Muscle of back (tissue), 11 donors: ENCODE results near the gene TUBGCP2. TPM values are rescaled to one million over a fixed set of nuclear protein-coding genes. Genes with fewer than 3 reads are reported as not detected.
"Not testable (repeated sequence)": the region's sequence is repeated elsewhere in the genome, so short reads cannot be mapped to it uniquely, and the experiment has no call there.

ENCODE experiments used
- DNase-seq, 3 donors: peaks; one replicate each; pipeline versions ENCODE4 v3.0.0 to v3.0.0-alpha.2; 2013
- polyA plus RNA-seq, 10 donors: library from polyadenylated mRNA; unstranded; fragments of 120-200 nt; gene quantifications; one replicate each; pipeline ENCODE4 v1.2.1, GENCODE V29; 2013; ENCODE audit not compliant: insufficient read length in 10 of 10

TUBGCP2 gene
- polyA plus RNA-seq, 10 donors: 33.9 to 43.6 (median 40.1) TPM

DNA sequence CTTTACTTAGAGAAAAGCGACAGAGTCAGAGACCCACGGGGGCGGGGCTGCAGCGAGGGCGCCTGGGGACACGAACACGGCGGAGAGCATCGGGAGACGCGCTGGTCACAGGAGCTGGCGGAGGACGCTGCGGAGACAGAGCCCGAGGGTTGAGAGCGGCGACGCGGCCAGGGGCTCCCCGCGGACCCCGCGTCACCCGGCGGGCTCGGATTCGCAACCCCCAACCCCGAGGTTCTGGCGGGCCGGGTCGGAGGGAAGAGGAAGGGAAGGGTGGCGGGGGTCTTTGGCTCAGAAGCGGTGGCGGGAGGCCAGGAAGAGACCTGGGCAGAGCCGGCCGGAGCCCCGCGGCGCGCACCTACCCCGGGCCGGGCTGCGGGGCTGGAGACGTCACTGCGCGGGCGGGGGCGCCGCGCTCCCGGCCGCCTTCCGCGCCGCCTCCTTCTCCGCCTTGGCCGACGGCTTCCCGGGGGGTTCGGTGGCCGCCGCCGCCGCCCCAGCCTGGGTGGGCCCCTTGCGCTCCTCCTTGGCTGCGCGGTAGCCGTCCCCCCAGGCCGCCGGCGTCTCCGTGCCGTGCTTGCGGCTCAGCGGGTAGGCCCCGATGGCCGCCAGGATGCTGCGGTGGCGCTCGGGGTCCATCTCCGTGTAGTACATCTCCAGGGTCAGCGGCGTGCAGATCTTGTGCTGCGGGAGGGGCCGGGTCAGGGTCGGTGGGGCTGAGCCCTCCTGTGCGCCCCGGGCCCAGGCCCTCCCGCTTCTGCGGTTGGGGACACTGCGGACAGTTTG is 17.0 kb upstream of the TUBGCP2 start:
- DNase-seq: peak in 1 of 3 donors; percentile 36

DNA sequence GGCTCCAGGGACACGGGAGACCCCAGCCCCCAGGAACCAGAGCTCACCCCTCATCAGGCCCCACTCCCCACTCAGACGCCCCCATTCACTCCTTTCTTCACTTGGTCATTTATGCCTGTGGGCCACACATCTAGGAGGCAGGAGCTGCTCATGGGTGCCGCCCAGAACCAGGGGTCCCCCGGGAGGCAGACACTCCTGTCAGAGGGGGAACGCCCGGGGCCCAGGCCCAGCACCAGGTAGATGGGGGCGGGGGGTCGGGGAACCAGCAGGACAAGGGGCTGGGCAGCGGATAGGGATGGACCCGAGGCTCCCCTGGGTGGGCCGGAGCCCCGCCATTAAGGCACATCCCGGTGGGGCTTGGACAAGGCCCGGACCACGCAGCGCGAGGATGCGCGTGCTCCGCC is 16.2 kb upstream of the TUBGCP2 start:
- no peak for DNase-seq

DNA sequence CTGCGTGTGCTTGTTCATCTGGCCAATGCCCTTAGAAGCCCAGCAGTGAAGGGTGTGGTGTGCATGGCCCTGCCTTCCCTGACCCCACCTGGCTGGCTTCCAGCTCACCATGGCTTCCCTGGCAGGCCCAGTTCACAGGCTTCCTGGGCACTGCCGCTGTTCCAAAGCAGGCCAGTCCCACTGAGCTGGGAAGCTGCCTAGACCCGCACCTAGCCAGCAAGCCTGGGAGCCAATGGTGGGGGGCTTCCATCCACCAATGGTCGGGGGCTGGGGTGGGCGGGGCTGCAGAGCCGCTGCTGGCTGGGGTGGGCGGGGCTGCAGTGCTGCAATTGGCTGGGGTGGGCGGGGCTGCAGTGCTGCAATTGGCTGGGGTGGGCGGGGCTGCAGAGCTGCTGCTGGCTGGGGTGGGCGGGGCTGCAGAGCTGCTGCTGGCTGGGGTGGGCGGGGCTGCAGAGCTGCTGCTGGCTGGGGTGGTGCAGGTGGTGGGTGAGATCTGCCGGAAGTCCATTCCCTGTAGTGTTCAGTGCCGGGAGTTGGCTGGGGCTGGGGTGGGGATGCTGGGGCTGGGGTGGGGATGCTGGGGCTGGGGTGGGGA is 15.6 kb upstream of the TUBGCP2 start:
- no peak for DNase-seq

DNA sequence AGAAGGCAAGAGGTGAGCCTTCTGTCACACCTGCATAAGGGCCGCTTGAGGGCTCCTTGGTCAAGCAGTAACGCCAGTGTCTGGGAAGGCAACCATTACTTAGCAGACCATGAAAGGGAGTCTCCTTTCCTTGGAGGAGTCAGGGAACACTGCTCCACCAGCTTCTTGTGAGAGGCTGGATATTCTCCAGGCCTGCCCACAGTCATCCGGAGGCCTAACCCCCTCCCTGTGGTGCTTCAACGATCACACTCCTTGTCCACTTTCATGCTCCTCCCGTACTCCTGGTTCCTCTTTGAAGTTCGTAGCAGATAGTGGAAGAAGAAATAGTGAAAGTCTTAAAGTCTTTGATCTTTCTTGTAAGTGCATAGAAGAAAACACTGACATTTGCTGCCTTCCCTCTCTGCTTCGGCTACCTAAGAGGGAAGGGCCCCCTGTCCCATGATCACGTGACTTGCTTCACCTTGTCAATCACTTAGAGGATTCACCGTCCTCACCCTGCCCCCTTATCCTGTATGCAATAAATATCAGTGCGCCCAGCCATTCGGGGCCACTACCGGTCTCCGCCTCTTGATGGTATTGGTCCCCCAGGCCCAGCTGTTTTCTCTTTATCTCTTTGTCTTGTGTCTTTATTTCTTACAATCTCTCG is 13.5 kb upstream of the TUBGCP2 start:
- not testable (repeated sequence) for DNase-seq

DNA sequence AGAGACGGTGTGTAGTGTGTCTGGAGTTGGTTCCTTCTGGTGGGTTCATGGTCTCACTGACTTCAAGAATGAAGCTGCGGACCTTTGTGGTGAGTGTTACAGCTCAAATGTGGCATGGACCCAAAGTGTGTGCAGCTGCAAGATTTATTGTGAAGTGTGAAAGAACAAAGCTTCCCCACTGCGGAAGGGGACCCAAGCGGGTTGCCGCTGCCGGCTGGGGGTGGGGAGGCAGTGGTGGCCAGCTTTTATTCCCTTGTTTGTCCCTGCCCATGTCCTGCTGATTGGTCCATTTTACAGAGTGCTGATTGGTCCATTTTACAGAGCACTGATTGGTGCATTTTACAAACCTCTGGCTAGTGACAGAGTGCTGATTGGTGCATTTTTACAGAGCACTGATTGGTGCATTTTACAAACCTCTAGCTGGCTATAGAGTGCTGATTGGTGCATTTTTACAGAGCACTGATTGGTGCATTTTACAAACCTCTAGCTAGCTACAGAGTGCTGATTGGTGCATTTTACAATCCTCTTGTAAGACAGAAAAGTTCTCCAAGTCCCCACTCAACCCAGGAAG is 12.3 kb upstream of the TUBGCP2 start:
- DNase-seq: not testable (repeated sequence)

DNA sequence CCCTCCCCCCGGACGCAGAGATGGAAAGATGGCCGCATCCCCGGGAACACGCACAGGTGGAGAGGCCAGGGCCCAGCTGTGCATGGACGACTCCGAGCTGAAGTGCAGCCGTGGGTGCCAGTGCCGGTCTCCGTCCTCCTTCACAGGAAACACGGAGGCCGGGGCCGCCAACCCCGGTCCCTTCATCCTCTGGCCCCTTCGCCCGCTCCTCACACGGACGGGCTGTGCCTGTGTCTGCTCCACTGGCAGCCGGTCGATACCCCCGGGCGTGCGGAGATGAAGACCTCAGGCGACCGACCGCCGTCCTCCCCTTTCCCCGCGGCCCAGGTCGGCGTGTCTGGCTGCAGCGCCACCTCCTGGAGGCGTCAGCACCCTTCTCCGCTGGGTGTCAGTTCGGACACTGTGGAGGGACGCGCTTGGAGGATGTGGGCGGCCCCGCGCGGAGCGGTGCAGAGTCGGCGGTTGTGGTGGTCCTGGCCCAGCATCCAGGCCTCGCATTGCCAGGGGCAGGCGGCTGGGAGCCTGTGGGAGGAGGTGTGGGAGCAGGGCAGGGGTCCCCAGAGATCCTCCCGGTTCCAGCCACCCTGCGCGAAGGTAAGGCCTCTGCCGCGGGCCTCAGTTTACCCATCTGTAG is 9.9 kb upstream of the TUBGCP2 start:
- peak in 1 of 3 donors; percentile 72 for DNase-seq

DNA sequence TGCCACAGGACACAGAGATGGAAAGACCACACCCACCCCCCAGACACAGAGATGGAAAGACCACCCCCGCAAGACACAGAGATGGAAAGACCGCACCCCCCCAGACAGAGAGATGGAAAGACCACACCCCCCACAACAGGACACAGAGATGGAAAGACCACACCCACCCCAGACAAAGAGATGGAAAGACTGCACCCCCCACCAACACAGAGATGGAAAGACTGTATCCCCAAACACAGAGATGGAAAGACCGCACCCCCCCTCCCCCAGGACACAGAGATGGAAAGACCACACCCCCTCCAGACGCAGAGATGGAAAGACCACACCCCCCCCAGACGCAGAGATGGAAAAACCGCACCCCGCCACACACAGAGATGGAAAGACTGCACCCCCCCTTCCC is 8.1 kb upstream of the TUBGCP2 start:
- DNase-seq: no peak

DNA sequence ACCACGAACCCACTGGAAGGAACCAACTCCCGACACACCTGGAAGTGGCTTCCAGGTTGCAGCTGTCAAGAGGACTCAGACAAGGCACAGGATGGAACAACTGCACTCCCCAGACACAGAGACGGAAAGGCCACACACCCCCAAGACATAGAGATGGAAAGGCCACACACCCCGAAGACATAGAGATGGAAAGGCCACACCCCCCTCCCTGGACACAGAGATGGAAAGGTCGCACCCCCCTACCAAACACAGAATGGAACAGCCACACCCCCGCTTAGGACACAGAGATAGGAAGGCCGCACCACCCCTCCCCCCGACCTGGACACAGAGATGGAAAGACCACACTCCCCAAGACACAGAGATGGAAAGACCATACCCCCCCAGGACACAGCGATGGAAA is 7.6 kb upstream of the TUBGCP2 start:
- DNase-seq: no peak

DNA sequence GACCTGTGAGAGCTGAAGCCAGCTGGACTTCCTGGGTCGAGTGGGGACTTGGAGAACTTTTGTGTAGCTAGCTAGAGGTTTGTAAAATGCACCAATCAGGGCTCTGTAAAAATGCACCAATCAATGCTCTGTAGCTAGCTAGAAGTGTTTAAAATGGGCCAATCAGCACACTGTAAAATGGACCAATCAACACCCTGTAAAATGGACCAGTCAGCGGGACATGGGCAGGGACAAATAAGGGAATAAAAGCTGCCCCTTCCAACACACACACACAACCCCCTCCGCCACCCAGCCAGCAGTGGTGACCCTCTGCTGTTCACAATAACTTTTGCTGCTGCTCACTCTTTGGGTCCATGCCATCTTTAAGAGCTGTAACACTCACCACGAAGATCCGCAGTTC is 7.2 kb upstream of the TUBGCP2 start:
- DNase-seq: no peak

DNA sequence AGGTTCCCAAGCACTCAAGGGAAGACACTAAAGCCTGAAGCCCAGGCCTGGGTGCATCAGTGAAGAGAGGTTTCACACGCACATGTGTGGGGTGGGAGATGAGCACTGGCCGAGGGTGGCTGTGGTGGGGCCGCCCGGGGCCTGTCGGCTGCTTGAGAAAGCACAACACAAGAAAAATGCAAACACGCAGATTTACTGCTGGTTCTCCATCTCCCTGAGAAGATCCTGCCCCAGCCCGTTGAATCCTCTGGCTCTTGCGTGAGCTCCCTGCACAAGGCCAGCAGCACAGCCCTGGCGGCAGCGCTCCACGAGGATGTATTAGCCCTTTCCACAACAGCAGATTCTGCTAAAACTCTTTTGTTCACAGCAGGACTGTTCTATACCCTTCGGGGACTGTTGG is 6.2 kb upstream of the TUBGCP2 start:
- no peak for DNase-seq

DNA sequence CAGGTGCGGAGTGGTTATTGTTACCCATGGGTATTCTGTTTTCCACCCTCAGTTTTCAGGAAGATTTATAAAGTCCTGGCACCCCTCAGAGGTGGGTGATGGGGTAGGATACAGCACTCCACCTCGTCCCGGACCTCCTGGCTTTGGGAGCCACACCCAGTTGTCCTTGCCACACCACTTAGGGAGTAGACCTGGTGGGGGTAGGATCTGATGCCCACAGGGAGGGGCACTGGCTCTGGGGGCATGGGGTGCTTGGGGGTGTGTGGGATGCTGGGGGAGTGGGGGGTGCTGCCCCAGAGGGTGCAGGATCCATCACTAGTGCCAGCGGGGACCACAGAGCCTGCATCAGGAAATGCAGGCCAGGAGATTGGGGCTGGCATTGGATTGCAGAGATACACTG is 4.5 kb upstream of the TUBGCP2 start:
- no peak for DNase-seq

DNA sequence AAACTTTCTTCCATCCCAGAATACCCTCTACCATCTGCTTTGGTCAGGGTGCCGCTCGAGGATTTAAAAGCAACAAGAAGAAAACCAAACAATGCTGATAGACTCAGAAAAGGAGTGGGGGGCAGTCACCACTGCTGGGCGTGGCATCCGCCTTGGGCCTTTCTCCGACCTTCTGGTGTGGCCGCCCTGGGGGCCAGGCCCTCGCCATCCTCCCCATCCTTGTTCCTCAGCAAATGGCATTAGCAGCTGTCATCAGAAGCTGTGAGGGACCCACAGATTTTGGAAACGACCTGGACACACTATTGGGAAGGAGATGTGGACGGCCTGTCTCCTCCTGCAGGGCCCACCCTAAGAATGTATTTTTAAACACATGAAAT is 4.1 kb upstream of the TUBGCP2 start:
- DNase-seq: no peak

DNA sequence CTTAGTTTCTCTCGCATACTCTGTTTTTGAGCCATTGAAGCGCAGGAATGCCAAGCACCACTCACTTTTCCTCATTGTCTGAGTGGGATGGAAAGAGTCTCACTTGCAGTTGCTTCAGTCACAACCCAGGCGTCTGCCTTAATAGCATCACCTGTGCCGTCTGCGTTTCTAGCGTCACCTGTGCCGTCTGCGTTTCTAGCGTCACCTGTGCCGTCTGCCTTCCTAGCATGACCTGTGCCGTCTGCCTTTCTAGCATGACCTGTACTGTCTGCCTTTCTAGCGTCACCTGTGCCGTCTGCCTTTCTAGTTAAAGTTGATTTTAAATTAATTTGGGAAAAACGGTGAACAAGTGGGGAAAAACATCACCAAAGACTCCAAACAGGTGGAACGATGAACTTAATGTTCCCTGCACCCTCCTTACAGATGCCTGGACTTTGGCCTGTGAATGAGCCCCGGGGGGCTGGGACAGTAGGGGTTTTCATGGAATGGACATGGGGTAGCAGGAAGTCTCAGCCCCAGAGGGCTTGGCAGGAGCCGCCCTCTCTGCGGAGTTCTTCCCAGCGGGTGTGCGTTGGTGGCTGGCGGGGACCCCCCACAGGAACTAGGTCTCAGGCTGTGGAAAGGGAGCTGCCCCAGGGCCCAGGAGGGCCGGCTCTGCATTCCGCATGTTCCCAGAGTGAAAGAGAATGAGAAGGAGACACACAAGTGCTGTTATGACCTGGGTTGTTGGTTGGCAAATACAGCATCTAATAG is 3.5 kb upstream of the TUBGCP2 start:
- no peak for DNase-seq

DNA sequence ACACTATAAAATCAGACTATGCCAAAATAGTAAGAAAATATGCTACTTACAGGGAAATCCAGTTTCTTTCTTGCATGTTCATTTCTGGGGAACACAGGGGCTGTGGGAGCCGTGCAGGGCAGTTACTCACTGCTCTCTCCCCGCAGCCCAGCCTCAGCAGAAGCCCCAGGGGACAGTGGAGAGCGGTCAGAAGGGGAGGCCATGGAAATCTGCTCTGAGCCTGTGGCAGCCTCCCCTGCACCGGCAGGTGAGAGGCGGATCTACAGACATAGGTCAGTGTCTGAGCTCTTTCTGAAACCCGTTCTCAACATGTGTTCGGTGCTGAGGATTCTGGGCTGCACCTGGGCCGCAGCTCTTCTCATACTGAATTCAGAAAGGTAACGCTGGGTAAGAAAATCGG is 2.9 kb upstream of the TUBGCP2 start:
- DNase-seq: no peak

DNA sequence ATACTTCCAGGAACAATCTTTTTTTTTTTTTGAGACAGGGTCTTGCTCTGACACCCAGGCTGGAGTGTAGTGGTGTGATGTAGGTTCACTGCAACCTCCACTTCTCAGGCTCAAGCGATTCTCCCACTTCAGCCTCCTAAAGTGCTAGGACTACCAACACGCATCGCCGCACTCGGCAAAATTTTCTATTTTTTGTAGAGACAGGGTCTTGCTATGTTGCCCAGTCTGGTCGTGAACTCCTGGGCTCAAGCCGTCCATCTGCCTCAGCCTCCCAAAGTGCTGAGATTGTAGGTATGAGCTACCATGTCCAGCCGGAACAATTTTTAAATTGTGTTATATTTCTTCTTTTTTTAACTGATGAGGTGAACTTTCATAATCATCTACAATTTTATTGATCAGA is 2.1 kb upstream of the TUBGCP2 start:
- DNase-seq: no peak

DNA sequence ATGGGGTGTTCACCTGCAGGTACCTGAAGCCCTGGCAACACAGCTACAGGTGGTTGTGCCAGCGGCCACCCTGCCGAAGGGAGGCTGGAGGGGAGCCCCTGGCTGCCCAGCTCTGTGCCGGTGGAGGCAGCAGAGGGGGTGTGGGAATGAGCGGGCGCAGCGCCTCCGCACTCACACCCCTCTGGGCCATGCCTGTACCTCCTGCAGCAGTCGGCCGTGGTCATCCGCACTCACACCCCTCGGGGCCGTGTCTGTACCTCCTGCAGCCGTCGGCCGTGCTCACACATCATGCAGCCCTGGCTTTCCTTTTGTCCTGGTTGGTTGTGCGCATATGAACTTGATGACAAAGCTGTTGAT is 1.7 kb upstream of the TUBGCP2 start:
- DNase-seq: no peak

DNA sequence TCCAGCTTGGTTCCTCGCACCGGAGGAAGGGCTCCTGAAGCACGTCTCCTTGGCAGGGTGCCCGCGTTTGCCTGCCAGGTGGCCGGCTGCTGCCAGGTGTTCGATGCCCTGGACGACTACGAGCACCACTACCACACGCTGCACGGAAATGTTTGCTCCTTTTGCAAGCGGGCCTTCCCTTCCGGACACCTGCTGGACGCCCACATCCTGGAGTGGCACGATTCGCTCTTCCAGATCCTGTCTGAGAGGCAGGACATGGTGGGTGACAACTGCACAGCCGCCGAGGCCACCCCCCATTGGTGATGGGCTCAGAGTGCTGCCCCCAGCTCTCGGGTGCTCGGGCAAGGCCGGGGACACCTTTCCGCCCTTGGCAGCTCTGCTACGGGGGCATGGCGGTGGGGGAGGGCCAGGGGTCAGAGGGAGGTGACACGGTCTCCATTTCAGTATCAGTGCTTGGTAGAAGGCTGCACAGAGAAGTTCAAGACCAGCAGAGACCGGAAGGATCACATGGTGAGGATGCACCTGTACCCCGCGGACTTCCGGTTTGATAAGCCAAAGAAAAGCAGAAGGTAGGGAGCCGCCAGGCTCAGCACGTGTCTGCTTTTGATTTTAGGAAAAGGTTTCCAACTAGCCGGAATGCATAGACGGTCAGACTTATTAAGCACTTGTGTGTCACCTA is 1.2 kb upstream of the TUBGCP2 start:
- DNase-seq: no peak

DNA sequence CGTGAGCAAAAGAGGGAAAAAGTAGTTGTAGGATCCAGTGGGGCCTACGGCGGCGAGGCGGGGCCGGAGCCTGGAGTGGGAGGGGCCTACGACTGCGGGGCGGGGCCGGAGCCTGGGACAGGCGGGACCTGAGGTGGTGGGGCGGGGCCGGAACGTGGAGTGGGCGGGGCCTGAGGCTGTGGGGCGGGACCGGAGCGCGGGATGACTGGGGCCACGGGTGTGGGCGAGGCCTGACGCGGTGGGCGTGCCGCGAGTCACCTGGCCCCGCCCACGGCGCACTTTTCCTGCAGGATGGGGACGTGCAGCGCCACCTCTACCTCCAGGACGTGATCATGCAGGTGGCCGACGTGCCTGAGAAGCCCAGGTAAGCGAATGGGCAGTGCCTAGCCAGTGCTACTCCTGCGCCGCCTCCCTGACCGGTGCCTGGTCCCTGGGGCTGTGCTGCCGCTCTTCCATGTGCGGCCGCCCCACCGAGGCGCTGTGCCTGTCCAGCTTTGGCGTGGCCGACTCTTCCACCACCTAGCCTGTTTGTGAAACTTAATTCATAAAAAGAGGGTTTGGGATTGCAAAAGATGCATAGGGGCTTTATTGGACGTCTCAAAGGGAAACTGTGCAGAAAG is 538 bp upstream of the TUBGCP2 start:
- DNase-seq: peak; percentile 84 to 96 (median 88)

DNA sequence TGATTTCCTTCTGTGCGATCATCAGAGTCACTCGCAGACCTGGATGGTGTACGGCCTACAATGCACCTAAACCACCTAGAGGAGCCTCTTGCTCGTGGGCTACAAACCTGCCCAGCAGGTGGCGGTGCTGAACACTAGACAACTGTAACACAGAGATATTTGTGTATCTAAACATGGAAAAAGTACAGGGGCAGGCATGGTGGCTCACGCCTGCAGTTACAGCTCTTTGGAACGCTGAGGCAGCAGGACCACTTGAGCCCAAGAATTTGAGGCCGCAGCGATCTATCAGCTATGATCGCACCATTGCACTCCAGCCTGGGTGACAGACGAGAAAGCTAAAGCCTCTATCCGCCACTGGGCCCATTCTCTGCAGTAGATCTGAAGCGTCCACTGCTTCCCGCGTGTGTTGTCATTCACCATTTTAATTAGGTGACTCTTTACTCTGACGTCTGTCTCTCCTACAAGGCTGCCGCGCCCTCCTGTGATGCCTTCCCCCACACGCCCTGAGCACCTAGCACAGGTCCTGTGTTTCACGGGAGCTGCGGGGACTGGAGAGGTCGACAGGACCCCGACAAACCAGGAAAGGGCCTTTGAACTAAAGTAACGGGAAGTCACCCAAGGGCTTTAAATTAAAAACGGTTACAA is 774 bp downstream of the TUBGCP2 start:
- DNase-seq: peak in 2 of 3 donors; percentile 51 to 76

DNA sequence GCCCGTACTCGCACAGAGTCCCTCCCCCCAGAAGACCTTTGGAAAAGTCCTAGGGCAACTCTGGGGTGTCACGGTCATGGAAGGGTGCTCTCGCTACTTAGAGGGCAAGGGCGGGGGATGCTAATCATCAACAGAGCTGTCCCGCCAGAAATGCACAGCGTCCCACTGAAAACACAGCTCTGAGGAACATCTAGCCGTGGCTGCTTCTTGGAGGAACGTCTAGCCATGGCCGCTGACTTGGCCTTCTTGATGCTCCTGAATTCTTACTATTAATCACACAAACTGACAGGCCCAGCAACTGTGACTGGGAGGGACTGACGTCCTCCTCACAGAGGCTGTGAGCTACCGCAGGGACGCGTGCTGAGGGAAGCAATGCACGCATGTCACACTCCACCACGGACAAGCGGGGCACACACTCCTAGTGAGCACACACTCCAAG is 1.7 kb downstream of the TUBGCP2 start:
- DNase-seq: no peak
